ENCODE results near the gene ZFR2.

The ZFR2 gene

GRCh38 chr19:3839941-3840340 is 28.9 kb downstream of the ZFR2 start:
- H3K36me3 ChIP-seq (ENCODE audit: insufficient read depth, low read length): no peaks in the 10 kb centered on the region
- H2AFZ ChIP-seq (ENCODE audit: low read depth, low read length): no peak overlapping the region
- H3K27me3 ChIP-seq (ENCODE audit: insufficient read depth, low read length): no peaks in the 10 kb centered on the region
- H3K4me3 ChIP-seq (ENCODE audit: low read length): no peak overlapping the region
- H3K9me3 ChIP-seq (ENCODE audit: low read length): no peaks in the 10 kb centered on the region
- H3K4me1 ChIP-seq (ENCODE audit: insufficient read depth, low read length): peaks cover 3% of the 10 kb centered on the region

- Histone ChIP-seq H3K27me3 (ENCODE audit: insufficient read depth, low read length) (no peaks in the 10 kb centered on the region), H2AFZ (ENCODE audit: low read depth, low read length) (no peak overlapping the region), H3K9me3 (ENCODE audit: low read length) (no peaks in the 10 kb centered on the region), H3K4me3 (ENCODE audit: low read length) (no peak overlapping the region), H3K4me1 (ENCODE audit: insufficient read depth, low read length) (peaks cover 9% of the 10 kb centered on the region), H3K36me3 (ENCODE audit: insufficient read depth, low read length) (no peaks in the 10 kb centered on the region)
Measured at GRCh38 chr19:3838661-3839060, 30.2 kb downstream of the ZFR2 start.

DNA sequence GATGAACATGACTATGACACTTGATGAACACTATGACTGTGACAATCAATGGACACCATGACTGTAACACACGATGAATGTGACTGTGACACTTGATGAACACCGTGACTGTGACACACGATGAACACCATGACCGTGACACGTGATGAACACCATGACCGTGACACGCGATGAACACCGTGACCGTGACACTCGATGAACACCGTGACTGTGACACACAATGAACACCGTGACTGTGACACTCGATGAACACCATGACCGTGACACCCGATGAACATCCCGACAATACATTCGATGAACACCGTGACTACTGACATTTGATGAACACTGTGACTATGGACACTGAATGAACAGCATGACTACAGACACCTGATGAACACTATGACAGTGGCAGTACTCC is 30.9 kb downstream of the ZFR2 start:
- Histone ChIP-seq H3K27me3 (ENCODE audit: insufficient read depth, low read length) (no peaks in the 10 kb centered on the region), H3K4me1 (ENCODE audit: insufficient read depth, low read length) (peaks cover 9% of the 10 kb centered on the region), H3K36me3 (ENCODE audit: insufficient read depth, low read length) (no peaks in the 10 kb centered on the region), H2AFZ (ENCODE audit: low read depth, low read length) (no peak overlapping the region), H3K9me3 (ENCODE audit: low read length) (no peaks in the 10 kb centered on the region), H3K4me3 (ENCODE audit: low read length) (no peak overlapping the region)

DNA sequence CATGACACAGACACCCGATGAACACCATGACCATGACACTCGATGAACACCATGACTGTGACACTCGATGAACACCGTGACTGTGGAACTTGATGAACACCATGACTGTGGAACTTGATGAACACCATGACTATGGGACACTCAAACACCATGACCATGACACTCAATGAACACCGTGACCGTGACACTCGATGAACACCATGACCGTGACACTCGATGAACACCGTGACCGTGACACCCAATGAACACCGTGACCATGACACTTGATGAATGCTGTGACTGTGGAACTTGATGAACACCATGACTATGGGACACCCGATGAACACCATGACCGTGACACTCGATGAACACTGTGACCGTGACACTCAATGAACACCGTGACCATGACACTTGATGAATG is 31.5 kb downstream of the ZFR2 start:
- Histone ChIP-seq H3K27me3 (ENCODE audit: insufficient read depth, low read length) (no peaks in the 10 kb centered on the region), H2AFZ (ENCODE audit: low read depth, low read length) (no peak overlapping the region), H3K9me3 (ENCODE audit: low read length) (no peaks in the 10 kb centered on the region), H3K4me1 (ENCODE audit: insufficient read depth, low read length) (peaks cover 9% of the 10 kb centered on the region), H3K36me3 (ENCODE audit: insufficient read depth, low read length) (no peaks in the 10 kb centered on the region), H3K4me3 (ENCODE audit: low read length) (no peak overlapping the region)

DNA sequence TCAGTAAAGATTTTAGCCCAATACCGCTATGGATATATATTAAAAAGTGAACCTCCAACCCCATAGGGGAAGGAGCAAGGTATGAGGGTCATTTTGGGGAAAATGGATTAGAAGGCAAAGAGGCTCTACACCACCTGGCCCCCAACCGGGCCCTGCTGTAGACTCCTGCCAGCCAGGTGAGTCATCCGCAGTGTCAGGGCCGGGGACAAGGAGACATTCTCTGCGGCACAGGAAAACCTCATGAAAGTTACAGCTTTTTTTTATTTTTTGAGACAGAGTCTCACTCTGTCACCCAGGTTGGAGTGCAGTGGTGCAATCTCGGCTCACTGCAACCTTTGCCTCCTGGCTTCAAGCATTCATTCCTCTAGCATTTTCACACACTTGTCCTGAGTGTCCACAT is 32.0 kb downstream of the ZFR2 start:
- peaks cover 9% of the 10 kb centered on the region for H3K4me1 ChIP-seq (ENCODE audit: insufficient read depth, low read length)
- no peaks in the 10 kb centered on the region for H3K9me3 ChIP-seq (ENCODE audit: low read length)
- no peak overlapping the region for H2AFZ ChIP-seq (ENCODE audit: low read depth, low read length)
- H3K4me3 ChIP-seq (ENCODE audit: low read length): no peak overlapping the region
- H3K36me3 ChIP-seq (ENCODE audit: insufficient read depth, low read length): no peaks in the 10 kb centered on the region
- H3K27me3 ChIP-seq (ENCODE audit: insufficient read depth, low read length): no peaks in the 10 kb centered on the region

DNA sequence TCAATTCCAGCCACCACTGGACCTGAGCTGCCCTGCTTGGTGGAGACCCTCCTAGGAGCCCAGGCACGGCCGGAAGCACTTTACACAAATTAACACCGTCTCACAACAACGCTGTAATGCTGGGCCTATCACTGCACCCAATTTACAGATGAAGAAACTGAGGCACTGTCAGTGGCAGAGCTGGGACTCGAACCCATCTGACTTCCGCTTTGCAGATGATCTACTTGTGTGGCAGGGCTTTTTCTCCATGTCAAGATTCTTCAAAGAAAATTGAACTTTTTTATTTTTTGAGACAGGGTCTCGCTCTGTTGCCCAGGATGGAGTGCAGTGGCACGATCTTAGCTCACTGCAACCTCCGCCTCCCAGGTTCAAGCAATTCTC is 33.8 kb downstream of the ZFR2 start:
- no peak overlapping the region for H2AFZ ChIP-seq (ENCODE audit: low read depth, low read length)
- H3K4me1 ChIP-seq (ENCODE audit: insufficient read depth, low read length): peaks cover 15% of the 10 kb centered on the region
- H3K9me3 ChIP-seq (ENCODE audit: low read length): no peaks in the 10 kb centered on the region
- no peak overlapping the region for H3K4me3 ChIP-seq (ENCODE audit: low read length)
- H3K27me3 ChIP-seq (ENCODE audit: insufficient read depth, low read length): peaks cover 6% of the 10 kb centered on the region
- H3K36me3 ChIP-seq (ENCODE audit: insufficient read depth, low read length): no peaks in the 10 kb centered on the region

GRCh38 chr19:3834349-3835054 is 34.3 kb downstream of the ZFR2 start:
- Histone ChIP-seq H3K4me1 (ENCODE audit: insufficient read depth, low read length) (peaks cover 13% of the 10 kb centered on the region), H3K9me3 (ENCODE audit: low read length) (no peaks in the 10 kb centered on the region), H2AFZ (ENCODE audit: low read depth, low read length) (no peak overlapping the region), H3K36me3 (ENCODE audit: insufficient read depth, low read length) (no peaks in the 10 kb centered on the region), H3K27me3 (ENCODE audit: insufficient read depth, low read length) (peaks cover 6% of the 10 kb centered on the region), H3K4me3 (ENCODE audit: low read length) (no peak overlapping the region)

GRCh38 chr19:3833578-3834348 is 35.1 kb downstream of the ZFR2 start:
- H3K36me3 ChIP-seq (ENCODE audit: insufficient read depth, low read length): no peaks in the 10 kb centered on the region
- H3K4me1 ChIP-seq (ENCODE audit: insufficient read depth, low read length): peaks cover 12% of the 10 kb centered on the region
- no peak overlapping the region for H2AFZ ChIP-seq (ENCODE audit: low read depth, low read length)
- H3K9me3 ChIP-seq (ENCODE audit: low read length): no peaks in the 10 kb centered on the region
- H3K4me3 ChIP-seq (ENCODE audit: low read length): no peak overlapping the region
- H3K27me3 ChIP-seq (ENCODE audit: insufficient read depth, low read length): peaks cover 6% of the 10 kb centered on the region

- Histone ChIP-seq H3K27me3 (ENCODE audit: insufficient read depth, low read length) (peaks cover 6% of the 10 kb centered on the region), H3K4me3 (ENCODE audit: low read length) (no peak overlapping the region), H3K36me3 (ENCODE audit: insufficient read depth, low read length) (no peaks in the 10 kb centered on the region), H3K4me1 (ENCODE audit: insufficient read depth, low read length) (peaks cover 12% of the 10 kb centered on the region), H3K9me3 (ENCODE audit: low read length) (no peaks in the 10 kb centered on the region), H2AFZ (ENCODE audit: low read depth, low read length) (no peak overlapping the region)
Measured at GRCh38 chr19:3832001-3832400, 36.8 kb downstream of the ZFR2 start.

- no peak overlapping the region for H2AFZ ChIP-seq (ENCODE audit: low read depth, low read length)
- no peak overlapping the region for H3K4me3 ChIP-seq (ENCODE audit: low read length)
- H3K9me3 ChIP-seq (ENCODE audit: low read length): no peaks in the 10 kb centered on the region
- peaks cover 12% of the 10 kb centered on the region for H3K4me1 ChIP-seq (ENCODE audit: insufficient read depth, low read length)
- H3K27me3 ChIP-seq (ENCODE audit: insufficient read depth, low read length): peaks cover 6% of the 10 kb centered on the region
- no peaks in the 10 kb centered on the region for H3K36me3 ChIP-seq (ENCODE audit: insufficient read depth, low read length)
Measured at GRCh38 chr19:3831601-3832000, 37.2 kb downstream of the ZFR2 start.

DNA sequence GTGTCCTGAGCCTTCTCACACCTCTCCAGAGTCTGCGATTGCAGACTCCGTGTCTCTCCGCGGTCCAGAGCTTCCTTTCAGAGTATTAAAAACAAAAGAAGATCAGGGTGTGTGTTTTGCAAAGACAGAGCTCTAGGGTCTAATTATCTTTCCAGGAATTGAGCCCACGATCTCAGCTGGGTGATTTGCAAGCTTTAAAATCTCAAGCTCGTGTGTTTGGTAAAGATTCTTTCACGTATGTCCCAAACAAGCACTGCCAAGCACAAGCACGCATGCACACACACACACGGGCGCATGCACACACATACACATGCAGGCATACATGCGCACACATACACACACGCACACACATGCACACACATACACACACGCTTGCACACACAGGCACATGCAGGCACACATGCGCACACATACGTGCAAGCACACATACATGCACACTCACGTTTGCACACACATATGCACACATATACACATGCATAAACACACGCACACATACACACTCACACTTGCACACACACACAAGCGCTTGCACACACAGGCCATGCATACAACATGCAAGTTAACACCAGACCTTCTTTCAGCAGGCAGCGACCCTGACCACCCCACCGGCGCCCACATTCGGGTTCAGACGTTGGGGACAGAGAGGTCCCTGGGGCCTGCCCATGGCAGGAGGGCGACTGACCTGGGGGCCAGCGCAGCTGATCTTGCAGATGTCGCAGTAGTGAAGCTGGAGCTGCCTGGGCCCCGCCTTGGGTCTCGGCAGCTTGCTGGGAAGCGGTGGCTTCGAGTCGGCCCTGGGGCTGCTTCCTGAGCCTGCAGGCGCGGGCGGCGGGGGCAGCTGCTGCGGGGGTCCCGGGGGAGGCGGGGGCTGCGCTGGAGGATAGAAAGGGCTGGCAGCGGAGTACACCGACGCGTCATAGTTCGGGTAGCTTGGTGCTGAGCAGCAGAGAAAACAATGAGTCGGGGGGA is 37.9 kb downstream of the ZFR2 start:
- H3K4me3 ChIP-seq (ENCODE audit: low read length): no peak overlapping the region
- H3K27me3 ChIP-seq (ENCODE audit: insufficient read depth, low read length): peaks cover 9% of the 10 kb centered on the region
- no peaks in the 10 kb centered on the region for H3K36me3 ChIP-seq (ENCODE audit: insufficient read depth, low read length)

DNA sequence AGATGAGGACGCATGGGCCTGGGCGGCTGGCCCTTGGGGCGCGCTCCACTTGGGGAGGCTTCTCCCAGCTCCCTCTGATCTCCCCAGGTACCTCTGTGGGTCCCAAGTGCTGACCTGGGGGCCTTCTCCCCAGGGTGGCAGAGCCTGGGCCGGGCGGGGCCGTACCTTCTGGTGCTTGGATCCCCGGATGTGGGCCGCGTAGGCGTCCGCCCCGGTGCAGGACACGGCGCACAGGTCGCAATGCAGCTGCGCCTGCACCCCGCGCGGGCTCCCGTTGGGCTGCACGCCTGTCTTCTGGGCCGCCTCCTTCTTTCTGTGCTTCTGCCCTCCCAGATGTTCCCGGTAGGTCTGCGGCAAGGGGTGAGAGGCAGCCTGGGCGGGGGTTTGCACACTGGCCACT is 41.5 kb downstream of the ZFR2 start:
- H2AFZ ChIP-seq (ENCODE audit: low read depth, low read length): no peak overlapping the region
- peaks cover 6% of the 10 kb centered on the region for H3K4me1 ChIP-seq (ENCODE audit: insufficient read depth, low read length)
- H3K9me3 ChIP-seq (ENCODE audit: low read length): no peaks in the 10 kb centered on the region
- no peak overlapping the region for H3K4me3 ChIP-seq (ENCODE audit: low read length)
- no peaks in the 10 kb centered on the region for H3K36me3 ChIP-seq (ENCODE audit: insufficient read depth, low read length)
- peaks cover 15% of the 10 kb centered on the region for H3K27me3 ChIP-seq (ENCODE audit: insufficient read depth, low read length)

More for the DNA sequence above, 37.9 kb downstream of the ZFR2 start:
- Histone ChIP-seq H2AFZ (ENCODE audit: low read depth, low read length) (no peak overlapping the region), H3K4me1 (ENCODE audit: insufficient read depth, low read length) (peaks cover 12% of the 10 kb centered on the region), H3K9me3 (ENCODE audit: low read length) (no peaks in the 10 kb centered on the region)

- Histone ChIP-seq H3K4me1 (ENCODE audit: insufficient read depth, low read length) (peaks cover 3% of the 10 kb centered on the region), H3K27me3 (ENCODE audit: insufficient read depth, low read length) (peaks cover 15% of the 10 kb centered on the region), H3K4me3 (ENCODE audit: low read length) (no peak overlapping the region), H2AFZ (ENCODE audit: low read depth, low read length) (no peak overlapping the region), H3K9me3 (ENCODE audit: low read length) (no peaks in the 10 kb centered on the region), H3K36me3 (ENCODE audit: insufficient read depth, low read length) (no peaks in the 10 kb centered on the region)
Measured at GRCh38 chr19:3826163-3826562, 42.7 kb downstream of the ZFR2 start.
